ENCODE data around the gene KCNQ1OT1. TPM values are rescaled to one million over a fixed set of nuclear protein-coding genes. Genes with fewer than 3 reads are reported as not detected.

Gene KCNQ1OT1
- total RNA-seq, 2 donors from 2014 or later: 0.24 to 0.64 TPM

DNA sequence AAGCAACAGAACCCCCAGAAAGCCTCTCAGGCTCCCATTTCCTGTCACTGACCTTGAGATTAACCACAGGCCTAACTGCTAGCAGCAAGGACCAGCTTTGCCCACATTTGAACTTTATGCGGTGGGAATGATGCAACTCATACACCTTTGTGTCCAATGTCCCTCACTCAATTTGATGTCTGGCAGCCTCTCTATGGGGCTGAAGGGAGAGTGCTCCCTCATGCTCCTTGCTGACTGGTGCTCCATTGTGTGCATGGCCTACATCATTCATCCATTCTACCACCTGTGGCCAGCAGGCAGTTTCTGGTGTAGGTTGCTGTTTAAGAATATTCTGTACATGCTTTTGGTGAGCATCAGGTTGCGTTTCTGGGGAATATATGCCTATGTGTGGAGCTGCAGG lies 31.9 kb downstream of the KCNQ1OT1 start:
- Mint-ChIP-seq H3K27ac (no peak overlapping the region), H3K36me3 (ENCODE audit: low read depth) (no peaks in the 10 kb centered on the region), H3K4me3 (no peak overlapping the region), H3K4me1 (no peaks in the 10 kb centered on the region), H3K9me3 (no peaks in the 10 kb centered on the region), H3K27me3 (no peaks in the 10 kb centered on the region)
- no peak for ATAC-seq (replicated peaks)

- Mint-ChIP-seq H3K27me3 (no peaks in the 10 kb centered on the region), H3K4me3 (no peak overlapping the region), H3K36me3 (ENCODE audit: low read depth) (no peaks in the 10 kb centered on the region), H3K27ac (no peak overlapping the region), H3K4me1 (no peaks in the 10 kb centered on the region), H3K9me3 (no peaks in the 10 kb centered on the region)
- ATAC-seq (replicated peaks): no peak
These were observed 32.8 kb downstream of the KCNQ1OT1 start for GRCh38 chr11:2666828-2667570.

DNA sequence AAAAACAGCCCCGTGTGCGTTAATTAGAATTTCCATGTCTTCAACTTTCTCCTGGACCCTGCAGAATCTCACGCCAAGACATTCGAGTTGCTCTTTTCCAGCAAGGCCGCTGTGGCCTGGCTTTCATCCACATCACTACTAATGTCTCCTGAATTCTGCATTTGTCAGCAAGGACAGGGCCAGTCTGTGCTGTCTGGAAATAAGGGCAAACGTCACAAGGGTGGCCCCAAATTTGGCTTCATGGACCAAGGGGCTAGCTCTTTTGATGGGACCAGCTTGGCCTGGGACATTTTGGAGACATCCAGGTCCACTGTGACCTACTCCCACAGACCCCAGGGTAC lies 33.4 kb downstream of the KCNQ1OT1 start:
- no peak overlapping the region for H3K4me3 Mint-ChIP-seq
- H3K27me3 Mint-ChIP-seq: no peaks in the 10 kb centered on the region
- H3K4me1 Mint-ChIP-seq: no peaks in the 10 kb centered on the region
- no peak for ATAC-seq (replicated peaks)
- H3K27ac Mint-ChIP-seq: no peak overlapping the region
- no peaks in the 10 kb centered on the region for H3K36me3 Mint-ChIP-seq (ENCODE audit: low read depth)
- no peaks in the 10 kb centered on the region for H3K9me3 Mint-ChIP-seq

- Mint-ChIP-seq H3K4me1 (no peaks in the 10 kb centered on the region), H3K4me3 (no peak overlapping the region), H3K27me3 (no peaks in the 10 kb centered on the region), H3K27ac (no peak overlapping the region), H3K36me3 (ENCODE audit: low read depth) (no peaks in the 10 kb centered on the region), H3K9me3 (no peaks in the 10 kb centered on the region)
- no peak for ATAC-seq (replicated peaks)
These were observed 34.0 kb downstream of the KCNQ1OT1 start for GRCh38 chr11:2665526-2666400.

- Mint-ChIP-seq H3K27ac (no peak overlapping the region), H3K27me3 (no peaks in the 10 kb centered on the region), H3K36me3 (ENCODE audit: low read depth) (no peaks in the 10 kb centered on the region)
These were observed 34.8 kb downstream of the KCNQ1OT1 start for GRCh38 chr11:2664791-2665525.

DNA sequence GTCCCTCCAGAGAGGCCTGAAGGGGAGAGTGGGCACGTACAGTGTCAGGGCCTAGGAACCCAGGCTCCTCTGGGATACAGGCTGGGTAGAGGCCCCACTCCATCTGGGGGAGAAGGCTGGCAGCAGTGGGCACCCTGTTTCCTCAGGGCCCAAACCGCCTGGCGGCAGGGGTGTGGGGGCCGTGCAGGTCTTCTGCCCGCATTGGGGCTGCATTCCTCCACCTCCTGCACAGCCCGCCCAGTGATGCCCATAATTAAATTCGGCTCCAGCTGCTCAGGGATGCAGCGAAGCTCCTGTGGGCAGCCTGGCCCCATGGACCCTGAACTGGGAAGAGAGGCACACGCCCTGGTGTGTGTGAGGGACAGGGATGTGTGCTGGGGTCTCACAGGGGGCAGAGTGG lies 35.4 kb downstream of the KCNQ1OT1 start:
- no peak overlapping the region for H3K4me3 Mint-ChIP-seq
- H3K9me3 Mint-ChIP-seq: no peaks in the 10 kb centered on the region
- H3K27me3 Mint-ChIP-seq: no peaks in the 10 kb centered on the region
- H3K36me3 Mint-ChIP-seq (ENCODE audit: low read depth): no peaks in the 10 kb centered on the region
- no peak for ATAC-seq (replicated peaks)
- H3K4me1 Mint-ChIP-seq: no peaks in the 10 kb centered on the region
- H3K27ac Mint-ChIP-seq: no peak overlapping the region

More at GRCh38 chr11:2664791-2665525, 34.8 kb downstream of the KCNQ1OT1 start:
- no peaks in the 10 kb centered on the region for H3K4me1 Mint-ChIP-seq
- H3K9me3 Mint-ChIP-seq: no peaks in the 10 kb centered on the region
- ATAC-seq (replicated peaks): no peak
- H3K4me3 Mint-ChIP-seq: no peak overlapping the region

- Mint-ChIP-seq H3K27ac (no peak overlapping the region), H3K36me3 (ENCODE audit: low read depth) (peaks cover 3% of the 10 kb centered on the region), H3K9me3 (no peaks in the 10 kb centered on the region), H3K4me1 (no peaks in the 10 kb centered on the region), H3K4me3 (no peak overlapping the region), H3K27me3 (no peaks in the 10 kb centered on the region)
- no peak for ATAC-seq (replicated peaks)
These were observed 35.9 kb downstream of the KCNQ1OT1 start for GRCh38 chr11:2663915-2664314.

GRCh38 chr11:2663506-2663905 lies 36.3 kb downstream of the KCNQ1OT1 start:
- Mint-ChIP-seq H3K27ac (no peak overlapping the region), H3K27me3 (no peaks in the 10 kb centered on the region), H3K4me3 (no peak overlapping the region), H3K4me1 (no peaks in the 10 kb centered on the region), H3K9me3 (no peaks in the 10 kb centered on the region), H3K36me3 (ENCODE audit: low read depth) (peaks cover 7% of the 10 kb centered on the region)
- no peak for ATAC-seq (replicated peaks)

DNA sequence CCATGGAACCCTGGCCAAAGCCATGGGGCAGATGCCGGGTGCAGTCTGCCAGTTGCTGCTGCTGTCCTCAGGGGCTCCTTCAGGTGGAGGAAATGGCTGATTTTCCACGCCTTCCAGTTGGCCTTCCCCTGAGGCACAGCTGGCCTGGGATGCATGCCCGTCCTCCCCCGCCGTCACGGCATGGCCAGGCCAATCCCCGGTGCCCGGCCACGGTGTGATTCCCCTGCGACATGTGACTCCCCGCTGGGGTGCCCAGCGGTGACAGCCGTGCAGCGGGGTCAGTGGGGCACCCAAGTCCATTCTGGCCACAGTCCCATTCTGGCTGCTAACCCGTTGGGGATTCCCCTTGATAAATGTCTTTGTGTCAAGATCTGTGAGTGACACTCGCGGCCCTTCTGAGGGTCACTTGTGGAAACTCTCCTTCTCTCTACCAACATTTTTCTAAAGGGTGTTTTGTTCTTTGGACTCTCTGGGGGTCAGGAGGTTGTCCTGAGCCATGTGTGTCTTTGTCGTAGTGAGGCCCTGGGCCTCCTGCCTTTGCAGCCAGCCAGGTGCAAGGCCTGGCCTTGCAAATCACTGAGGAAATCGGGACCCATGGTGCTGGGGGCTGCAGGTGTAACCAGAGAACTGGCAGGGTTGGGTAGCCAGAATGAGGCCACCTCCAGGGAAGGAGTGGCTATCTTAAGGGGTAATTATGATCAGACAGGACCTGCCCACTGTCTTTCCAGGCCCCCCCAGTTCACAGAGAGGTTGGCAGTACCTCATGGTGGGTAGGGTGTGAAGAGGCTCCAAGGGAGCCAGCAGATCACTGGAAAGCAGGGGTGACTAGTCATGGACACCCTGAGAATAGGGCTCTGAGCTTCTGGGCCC lies 37.1 kb downstream of the KCNQ1OT1 start:
- Mint-ChIP-seq H3K27me3 (no peaks in the 10 kb centered on the region), H3K36me3 (ENCODE audit: low read depth) (peaks cover 8% of the 10 kb centered on the region), H3K4me1 (no peaks in the 10 kb centered on the region), H3K4me3 (no peak overlapping the region), H3K27ac (no peak overlapping the region), H3K9me3 (no peaks in the 10 kb centered on the region)
- no peak for ATAC-seq (replicated peaks)

DNA sequence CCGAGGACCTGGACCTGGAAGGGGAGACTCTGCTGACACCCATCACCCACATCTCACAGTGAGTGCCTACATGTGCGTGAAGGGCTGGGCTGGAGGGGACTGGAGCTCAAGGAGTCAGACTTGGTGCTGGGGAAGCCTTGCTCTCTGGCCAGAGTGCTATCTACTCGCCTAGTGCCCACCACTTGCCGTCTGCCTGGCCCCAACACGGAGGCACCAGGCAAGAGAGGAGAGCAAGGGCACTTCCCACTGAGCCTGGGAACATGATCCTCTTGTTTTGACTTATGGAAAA lies 37.8 kb downstream of the KCNQ1OT1 start:
- H3K27ac Mint-ChIP-seq: no peak overlapping the region
- no peaks in the 10 kb centered on the region for H3K27me3 Mint-ChIP-seq
- ATAC-seq (replicated peaks): no peak
- no peaks in the 10 kb centered on the region for H3K4me1 Mint-ChIP-seq
- no peak overlapping the region for H3K4me3 Mint-ChIP-seq
- H3K9me3 Mint-ChIP-seq: no peaks in the 10 kb centered on the region
- peaks cover 8% of the 10 kb centered on the region for H3K36me3 Mint-ChIP-seq (ENCODE audit: low read depth)

- H3K36me3 Mint-ChIP-seq (ENCODE audit: low read depth): peaks cover 8% of the 10 kb centered on the region
- H3K27me3 Mint-ChIP-seq: no peaks in the 10 kb centered on the region
- ATAC-seq (replicated peaks): no peak
- no peaks in the 10 kb centered on the region for H3K4me1 Mint-ChIP-seq
- H3K4me3 Mint-ChIP-seq: no peak overlapping the region
- no peak overlapping the region for H3K27ac Mint-ChIP-seq
- no peaks in the 10 kb centered on the region for H3K9me3 Mint-ChIP-seq
These were observed 38.4 kb downstream of the KCNQ1OT1 start for GRCh38 chr11:2661173-2662023.

DNA sequence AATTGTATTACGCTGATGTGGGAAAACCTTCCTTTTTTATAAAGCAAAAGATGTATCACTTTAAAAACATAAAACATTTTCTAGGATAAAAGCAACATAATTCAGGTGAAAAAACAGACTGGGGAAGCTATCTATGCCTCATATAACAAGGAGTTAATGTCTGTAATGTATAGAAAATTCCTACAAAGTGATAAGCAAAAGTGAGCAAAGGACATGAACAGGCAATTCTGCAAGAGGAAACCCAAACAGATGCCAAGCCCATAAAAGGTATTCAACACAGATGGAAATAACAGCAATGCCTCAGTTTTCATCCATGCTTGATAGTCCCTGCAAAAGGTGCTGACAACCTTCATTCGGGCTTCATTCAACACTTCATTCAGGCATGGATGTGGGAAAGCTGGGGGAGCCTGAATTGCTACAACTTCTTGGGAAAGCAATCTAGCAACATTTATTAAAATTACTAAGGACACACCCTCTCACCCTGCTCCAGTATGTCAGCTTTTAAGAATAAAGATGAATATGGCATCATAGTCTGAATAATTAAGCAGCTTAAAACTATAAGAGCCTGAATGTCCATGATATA lies 39.3 kb downstream of the KCNQ1OT1 start:
- H3K4me3 Mint-ChIP-seq: no peak overlapping the region
- no peak overlapping the region for H3K27ac Mint-ChIP-seq
- no peaks in the 10 kb centered on the region for H3K9me3 Mint-ChIP-seq
- H3K27me3 Mint-ChIP-seq: no peaks in the 10 kb centered on the region
- H3K4me1 Mint-ChIP-seq: peaks cover 4% of the 10 kb centered on the region
- peaks cover 8% of the 10 kb centered on the region for H3K36me3 Mint-ChIP-seq (ENCODE audit: low read depth)
- ATAC-seq (replicated peaks): no peak

GRCh38 chr11:2657697-2658284 lies 42.0 kb downstream of the KCNQ1OT1 start:
- ATAC-seq (replicated peaks): no peak
- Mint-ChIP-seq H3K9me3 (no peaks in the 10 kb centered on the region), H3K27me3 (no peaks in the 10 kb centered on the region)

More at GRCh38 chr11:2657697-2658284, 42.0 kb downstream of the KCNQ1OT1 start:
- Mint-ChIP-seq H3K4me1 (peaks cover 4% of the 10 kb centered on the region), H3K27ac (no peak overlapping the region), H3K36me3 (ENCODE audit: low read depth) (peaks cover 8% of the 10 kb centered on the region), H3K4me3 (no peak overlapping the region)
